ENCODE data around the gene MAP3K7.

DNA sequence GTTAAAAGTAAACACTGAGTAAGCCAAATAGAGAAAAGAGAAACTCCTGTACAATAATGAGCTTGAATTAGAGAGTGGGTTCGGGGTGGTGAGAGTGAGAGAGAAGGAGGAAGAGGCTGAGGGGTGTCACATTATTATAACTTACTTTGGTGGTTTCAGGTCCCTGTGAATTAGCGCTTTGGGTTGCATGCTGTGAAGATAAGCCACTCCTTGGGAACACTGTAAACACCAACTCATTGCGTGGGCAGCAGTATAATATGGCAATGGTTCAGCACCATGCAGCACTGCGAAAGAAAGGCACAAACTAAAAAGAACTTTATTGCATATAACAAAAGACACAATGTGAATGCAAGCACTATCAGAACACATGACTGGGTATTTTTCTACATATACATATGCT, 26.9 kb downstream of the MAP3K7 start:
- TF ChIP-seq, protein P1, sequence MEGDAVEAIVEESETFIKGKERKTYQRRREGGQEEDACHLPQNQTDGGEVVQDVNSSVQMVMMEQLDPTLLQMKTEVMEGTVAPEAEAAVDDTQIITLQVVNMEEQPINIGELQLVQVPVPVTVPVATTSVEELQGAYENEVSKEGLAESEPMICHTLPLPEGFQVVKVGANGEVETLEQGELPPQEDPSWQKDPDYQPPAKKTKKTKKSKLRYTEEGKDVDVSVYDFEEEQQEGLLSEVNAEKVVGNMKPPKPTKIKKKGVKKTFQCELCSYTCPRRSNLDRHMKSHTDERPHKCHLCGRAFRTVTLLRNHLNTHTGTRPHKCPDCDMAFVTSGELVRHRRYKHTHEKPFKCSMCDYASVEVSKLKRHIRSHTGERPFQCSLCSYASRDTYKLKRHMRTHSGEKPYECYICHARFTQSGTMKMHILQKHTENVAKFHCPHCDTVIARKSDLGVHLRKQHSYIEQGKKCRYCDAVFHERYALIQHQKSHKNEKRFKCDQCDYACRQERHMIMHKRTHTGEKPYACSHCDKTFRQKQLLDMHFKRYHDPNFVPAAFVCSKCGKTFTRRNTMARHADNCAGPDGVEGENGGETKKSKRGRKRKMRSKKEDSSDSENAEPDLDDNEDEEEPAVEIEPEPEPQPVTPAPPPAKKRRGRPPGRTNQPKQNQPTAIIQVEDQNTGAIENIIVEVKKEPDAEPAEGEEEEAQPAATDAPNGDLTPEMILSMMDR (IDR thresholded peaks at IDR 0.05; ENCODE audit: low read depth, low read length, poor library complexity, severe bottlenecking) = no peak
- TF ChIP-seq EZH2phosphoT487 (IDR thresholded peaks at IDR 0.05; ENCODE audit: borderline replicate concordance, low read length) = no peak

Data from DOHH2 (cell line).